Measurements from ENCODE around the gene RCSD1.
A peak's percentile ranks its signal among the peaks of the same experiment; 100 is the strongest.

Gene RCSD1

DNA sequence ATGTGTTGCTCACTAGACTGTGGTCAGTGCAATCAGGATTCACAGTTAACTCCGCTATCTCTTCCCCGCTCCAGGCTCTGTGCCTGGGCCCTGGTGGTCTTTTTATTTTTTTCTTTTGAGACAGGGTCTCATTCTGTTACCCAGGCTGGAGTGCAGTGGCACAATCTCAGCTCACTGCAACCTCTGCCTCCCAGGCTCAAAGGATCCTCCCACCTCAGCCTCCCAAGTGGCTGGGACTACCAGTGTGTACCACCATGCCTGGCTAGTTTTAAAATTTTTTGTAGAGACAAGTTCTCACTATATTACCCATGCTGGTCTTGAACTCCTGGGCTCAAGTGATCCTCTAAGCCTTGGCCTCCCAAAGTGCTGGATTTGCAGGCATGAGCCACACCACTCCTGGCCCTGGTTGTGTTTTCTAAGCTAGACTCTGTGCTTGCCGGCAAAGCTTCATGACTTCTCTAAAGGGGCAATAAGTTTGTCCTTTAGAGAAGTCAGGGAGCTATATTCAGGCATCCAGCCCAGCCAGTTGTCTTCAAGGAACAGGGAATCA lies 1.4 kb downstream of the RCSD1 start:
- DNase-seq (peak; percentile 40), ATAC-seq (ENCODE audit: insufficient read depth, low read depth) (no peak)
- Histone ChIP-seq H3K36me3 (ENCODE audit: insufficient read depth, low read length) (peaks cover 61% of the 10 kb centered on the region), H4K20me1 (ENCODE audit: insufficient read depth, low read length) (peaks cover 44% of the 10 kb centered on the region), H3K4me1 (ENCODE audit: insufficient read depth, low read length) (peaks cover 87% of the 10 kb centered on the region), H3K27ac (ENCODE audit: low read length) (peak overlapping the region; percentile 97), H3K4me3 (ENCODE audit: low read depth in 1 of 2, low read length in 2 of 2) (peak overlapping the region; percentile 75 to 76), H3K9me3 (ENCODE audit: insufficient read depth, low read length, severe bottlenecking) (no peaks in the 10 kb centered on the region), H3K79me2 (ENCODE audit: insufficient read depth, low read length) (peaks cover 80% of the 10 kb centered on the region), H2AFZ (ENCODE audit: low read depth, low read length) (no peak overlapping the region), H3K9ac (ENCODE audit: low read depth, low read length) (peak overlapping the region; percentile 99), H3K27me3 (ENCODE audit: insufficient read depth, low read length, poor library complexity) (no peaks in the 10 kb centered on the region), H3K4me2 (ENCODE audit: insufficient read depth, low read length) (peak overlapping the region; percentile 79)
- TF ChIP-seq EZH2 (IDR thresholded peaks at IDR 0.05; ENCODE audit: borderline replicate concordance, low read depth, low read length, severe bottlenecking): no peak
- TF ChIP-seq, protein P1, sequence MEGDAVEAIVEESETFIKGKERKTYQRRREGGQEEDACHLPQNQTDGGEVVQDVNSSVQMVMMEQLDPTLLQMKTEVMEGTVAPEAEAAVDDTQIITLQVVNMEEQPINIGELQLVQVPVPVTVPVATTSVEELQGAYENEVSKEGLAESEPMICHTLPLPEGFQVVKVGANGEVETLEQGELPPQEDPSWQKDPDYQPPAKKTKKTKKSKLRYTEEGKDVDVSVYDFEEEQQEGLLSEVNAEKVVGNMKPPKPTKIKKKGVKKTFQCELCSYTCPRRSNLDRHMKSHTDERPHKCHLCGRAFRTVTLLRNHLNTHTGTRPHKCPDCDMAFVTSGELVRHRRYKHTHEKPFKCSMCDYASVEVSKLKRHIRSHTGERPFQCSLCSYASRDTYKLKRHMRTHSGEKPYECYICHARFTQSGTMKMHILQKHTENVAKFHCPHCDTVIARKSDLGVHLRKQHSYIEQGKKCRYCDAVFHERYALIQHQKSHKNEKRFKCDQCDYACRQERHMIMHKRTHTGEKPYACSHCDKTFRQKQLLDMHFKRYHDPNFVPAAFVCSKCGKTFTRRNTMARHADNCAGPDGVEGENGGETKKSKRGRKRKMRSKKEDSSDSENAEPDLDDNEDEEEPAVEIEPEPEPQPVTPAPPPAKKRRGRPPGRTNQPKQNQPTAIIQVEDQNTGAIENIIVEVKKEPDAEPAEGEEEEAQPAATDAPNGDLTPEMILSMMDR (IDR thresholded peaks at IDR 0.05; ENCODE audit: borderline replicate concordance, extremely low read depth, low read length, poor library complexity, severe bottlenecking): no peak

DNA sequence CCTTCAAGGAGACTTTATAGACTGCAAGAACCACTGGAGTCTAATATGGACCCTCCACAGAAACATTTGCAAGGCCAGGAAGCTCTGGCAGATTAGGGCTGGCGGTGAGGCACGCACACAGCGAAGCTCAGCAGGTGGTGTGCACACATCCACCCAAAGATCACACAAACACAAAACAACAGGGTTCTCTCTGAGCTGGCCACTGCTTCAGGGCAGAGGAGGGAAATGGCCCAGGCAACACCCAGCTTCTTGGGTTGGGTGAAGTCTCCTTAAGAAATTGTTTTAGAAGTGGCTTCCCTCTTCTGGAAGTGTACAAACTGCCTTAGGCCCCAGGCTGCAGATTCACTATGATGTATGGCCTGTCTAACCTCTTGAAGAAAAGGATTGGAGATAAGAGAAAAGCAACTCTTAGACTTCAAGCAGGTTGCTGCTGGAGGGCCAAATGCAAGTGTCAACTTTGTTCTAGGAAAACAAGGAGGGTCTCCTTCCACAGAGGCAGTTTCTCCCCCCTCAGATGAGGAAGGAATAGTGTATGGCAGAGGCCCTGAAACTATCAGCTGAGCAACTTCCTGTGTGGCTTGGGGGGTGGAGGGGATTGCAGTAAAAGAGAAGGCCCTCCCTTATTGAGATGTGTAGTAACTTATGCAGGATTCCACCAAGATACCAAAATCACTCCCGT lies 2.0 kb downstream of the RCSD1 start:
- H3K79me2 ChIP-seq (ENCODE audit: insufficient read depth, low read length): peaks cover 86% of the 10 kb centered on the region
- TF ChIP-seq, protein P1 (IDR thresholded peaks at IDR 0.05; ENCODE audit: borderline replicate concordance, extremely low read depth, low read length, poor library complexity, severe bottlenecking): no peak
- no peak for TF ChIP-seq EZH2 (IDR thresholded peaks at IDR 0.05; ENCODE audit: borderline replicate concordance, low read depth, low read length, severe bottlenecking)
- H3K36me3 ChIP-seq (ENCODE audit: insufficient read depth, low read length): peaks cover 68% of the 10 kb centered on the region
- DNase-seq (peak; percentile 81), ATAC-seq (ENCODE audit: insufficient read depth, low read depth) (peak; percentile 39)
- H3K4me3 ChIP-seq (ENCODE audit: low read depth in 1 of 2, low read length in 2 of 2): peak overlapping the region; percentile 75 to 76
- peak overlapping the region; percentile 97 for H3K27ac ChIP-seq (ENCODE audit: low read length)
- no peaks in the 10 kb centered on the region for H3K27me3 ChIP-seq (ENCODE audit: insufficient read depth, low read length, poor library complexity)
- H2AFZ ChIP-seq (ENCODE audit: low read depth, low read length): no peak overlapping the region
- peaks cover 50% of the 10 kb centered on the region for H4K20me1 ChIP-seq (ENCODE audit: insufficient read depth, low read length)
- peak overlapping the region; percentile 79 for H3K4me2 ChIP-seq (ENCODE audit: insufficient read depth, low read length)
- H3K4me1 ChIP-seq (ENCODE audit: insufficient read depth, low read length): peaks cover 87% of the 10 kb centered on the region
- H3K9ac ChIP-seq (ENCODE audit: low read depth, low read length): peak overlapping the region; percentile 99
- no peaks in the 10 kb centered on the region for H3K9me3 ChIP-seq (ENCODE audit: insufficient read depth, low read length, severe bottlenecking)

DNA sequence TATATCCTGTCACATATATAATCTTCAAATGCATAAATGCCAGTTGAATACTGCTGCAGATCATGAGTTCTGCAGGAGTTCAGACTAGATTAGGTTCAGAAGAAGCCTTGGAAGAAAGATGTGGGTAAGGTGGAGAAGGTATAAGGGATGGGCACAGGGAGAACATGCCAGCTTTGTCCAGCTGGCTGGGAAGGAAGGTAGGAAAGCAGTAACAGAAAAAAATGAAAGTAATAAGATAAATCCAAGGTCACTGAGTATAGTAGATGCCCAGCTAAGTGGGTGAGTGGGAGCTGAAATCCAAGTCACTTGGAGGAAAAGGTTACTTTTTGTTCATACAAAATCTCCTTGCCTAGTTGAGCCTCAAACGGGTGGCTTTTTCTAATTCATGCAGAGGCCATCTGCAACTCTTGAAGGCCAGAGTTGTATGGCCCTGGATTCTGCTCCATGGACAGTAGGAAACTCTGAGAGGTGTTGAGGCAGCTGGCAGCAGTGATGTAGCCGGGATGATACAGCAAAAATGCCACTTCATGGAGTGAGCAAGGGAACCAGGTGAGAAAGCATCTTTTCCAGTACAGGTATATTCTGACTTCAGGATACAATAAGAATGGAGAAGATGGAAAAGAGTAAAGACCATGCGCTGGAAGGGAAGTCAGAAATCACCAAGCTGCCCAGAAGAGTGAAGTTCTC lies 3.4 kb downstream of the RCSD1 start:
- TF ChIP-seq, protein P1 (IDR thresholded peaks at IDR 0.05; ENCODE audit: borderline replicate concordance, extremely low read depth, low read length, poor library complexity, severe bottlenecking): no peak
- no peak for TF ChIP-seq EZH2 (IDR thresholded peaks at IDR 0.05; ENCODE audit: borderline replicate concordance, low read depth, low read length, severe bottlenecking)
- Histone ChIP-seq H2AFZ (ENCODE audit: low read depth, low read length) (no peak overlapping the region), H3K9ac (ENCODE audit: low read depth, low read length) (peak overlapping the region; percentile 99), H3K27ac (ENCODE audit: low read length) (peak overlapping the region; percentile 97), H3K79me2 (ENCODE audit: insufficient read depth, low read length) (peaks cover 99% of the 10 kb centered on the region), H3K27me3 (ENCODE audit: insufficient read depth, low read length, poor library complexity) (no peaks in the 10 kb centered on the region), H4K20me1 (ENCODE audit: insufficient read depth, low read length) (peaks cover 63% of the 10 kb centered on the region), H3K9me3 (ENCODE audit: insufficient read depth, low read length, severe bottlenecking) (no peaks in the 10 kb centered on the region), H3K36me3 (ENCODE audit: insufficient read depth, low read length) (peaks cover 81% of the 10 kb centered on the region), H3K4me2 (ENCODE audit: insufficient read depth, low read length) (peak overlapping the region; percentile 79), H3K4me1 (ENCODE audit: insufficient read depth, low read length) (peaks cover 86% of the 10 kb centered on the region), H3K4me3 (ENCODE audit: low read depth in 1 of 2, low read length in 2 of 2) (peak overlapping the region; percentile 75 to 76; a peak in 2 of 4 replicates)
- no peak for DNase-seq
- ATAC-seq (ENCODE audit: insufficient read depth, low read depth): no peak
